GM23248 (cell line): ENCODE results near the gene TEAD2. TPM values are rescaled to one million over a fixed set of nuclear protein-coding genes. Genes with fewer than 3 reads are reported as not detected.

Source experiments
- DNase-seq: peaks from one replicate; pipeline ENCODE4 v3.0.0-alpha.2; 2015
- H2AFZ ChIP-seq: fragments of 200-600 bp; sonication (generic); 2 replicates; pipeline ENCODE4 v1.6.1; 2016; ENCODE audit warnings: antibody characterized with exemption
- H3F3A ChIP-seq: fragments of 200-600 bp; sonication (generic); 2 replicates; pipeline ENCODE4 v1.6.1; 2016; ENCODE audit warnings: mild to moderate bottlenecking, antibody characterized with exemption, mixed run types; ENCODE audit not compliant: insufficient read depth
- H3K27ac ChIP-seq: fragments of 200-600 bp; sonication (generic); 2 replicates; pipeline ENCODE4 v1.5.1; 2016; ENCODE audit warnings: mild to moderate bottlenecking
- H3K27me3 ChIP-seq: fragments of 200-600 bp; sonication (generic); replicated peaks from 2 replicates; pipeline ENCODE4 v1.6.1; 2016; ENCODE audit warnings: mild to moderate bottlenecking; ENCODE audit not compliant: insufficient read depth
- H3K36me3 ChIP-seq: fragments of 200-600 bp; sonication (generic); 2 replicates; pipeline ENCODE4 v1.6.1; 2016; ENCODE audit warnings: low read depth, mild to moderate bottlenecking
- H3K4me1 ChIP-seq: fragments of 200-600 bp; sonication (generic); 2 replicates; pipeline ENCODE4 v1.6.1; 2016; ENCODE audit warnings: mild to moderate bottlenecking; ENCODE audit not compliant: insufficient read depth
- H3K4me2 ChIP-seq: fragments of 200-600 bp; sonication (generic); one replicate; pipeline ENCODE4 v1.6.1; 2016; ENCODE audit warnings: mild to moderate bottlenecking; ENCODE audit not compliant: unreplicated experiment
- H3K4me3 ChIP-seq: fragments of 200-600 bp; sonication (generic); 2 replicates; pipeline ENCODE4 v1.5.1; 2016; ENCODE audit warnings: mild to moderate bottlenecking
- H3K79me2 ChIP-seq: fragments of 200-600 bp; sonication (generic); 2 replicates; pipeline ENCODE4 v1.6.1; 2016; ENCODE audit warnings: mild to moderate bottlenecking; ENCODE audit not compliant: insufficient read depth
- H3K9ac ChIP-seq: fragments of 200-600 bp; sonication (generic); 2 replicates; pipeline ENCODE4 v1.6.1; 2016; ENCODE audit warnings: mild to moderate bottlenecking
- H3K9me2 ChIP-seq: fragments of 200-600 bp; sonication (generic); 2 replicates; pipeline ENCODE4 v1.6.1; 2016; ENCODE audit warnings: mixed run types, mild to moderate bottlenecking, moderate library complexity; ENCODE audit not compliant: insufficient read depth
- H3K9me3 ChIP-seq: fragments of 200-600 bp; sonication (generic); one replicate; pipeline ENCODE4 v1.6.1; 2017; ENCODE audit warnings: low read depth
- H4K20me1 ChIP-seq: fragments of 200-600 bp; sonication (generic); 2 replicates; pipeline ENCODE4 v1.6.0; 2016; ENCODE audit not compliant: insufficient read depth
- EZH2 ChIP-seq: fragments of 200-600 bp; sonication (generic); IDR thresholded peaks from 2 replicates; pipeline ENCODE4 v1.6.1; 2018; ENCODE audit warnings: antibody characterized with exemption, mild to moderate bottlenecking; ENCODE audit not compliant: insufficient read depth, poor library complexity, severe bottlenecking
- EZH2phosphoT487 ChIP-seq: fragments of 200-600 bp; sonication (generic); IDR thresholded peaks from 2 replicates; pipeline ENCODE4 v1.6.1; 2018; ENCODE audit warnings: antibody characterized with exemption, moderate library complexity, mild to moderate bottlenecking, low read depth; ENCODE audit not compliant: insufficient read depth
- WGBS, 2 experiments: methylation state at CpG; one replicate each; pipeline ENCODE4 v1.1.6; 2015 to 2017; ENCODE audit warnings: low lambda C conversion rate in 2 of 2, low coverage in 1 of 2; ENCODE audit errors: missing lambda C conversion rate in 2 of 2; 5-methylcytosine and 5-hydroxymethylcytosine counted together
- in situ Hi-C: fragments of 300-500 bp; cut with MboI; formaldehyde crosslinking; loops from 2 replicates; pipeline ENCODE4 v1.15.0; 2020
- polyA plus RNA-seq: library from polyadenylated mRNA; unstranded; fragments of >200 nt; fragmentation: Nextera tagmentation; extraction: Ambion mirVana; gene quantifications from 2 replicates; pipeline ENCODE4 v1.2.1, GENCODE V29; 2016
- total RNA-seq: library from RNA; depleted of rRNA; stranded (reverse); fragments of >200 nt; shearing (Covaris generic); gene quantifications from 2 replicates; pipeline ENCODE4 v1.2.3, GENCODE V29; 2014

TEAD2 gene
- total and polyA plus RNA-seq, 2 experiments from 2014 or later, result 7.8 to 18.7 TPM

GRCh38 chr19:49338691-49339300, 23.4 kb downstream of the TEAD2 start:
- Histone ChIP-seq H3K27ac (no peak overlapping the region), H3K4me2 (no peak overlapping the region), H3F3A (no peaks in the 10 kb centered on the region), H3K4me3 (peak overlapping the region; percentile 59; the same call in 1 of the 2 replicates), H3K36me3 (no peaks in the 10 kb centered on the region), H2AFZ (peak overlapping the region; percentile 74), H3K9me2 (no peaks in the 10 kb centered on the region), H3K9me3 (no peaks in the 10 kb centered on the region), H3K4me1 (no peaks in the 10 kb centered on the region), H3K9ac (no peak overlapping the region), H3K27me3 (no peaks in the 10 kb centered on the region), H3K79me2 (no peaks in the 10 kb centered on the region), H4K20me1 (no peaks in the 10 kb centered on the region)
- in situ Hi-C loops, result no loop called here
- 14 to 17% methylated on average over 21 to 30 of the region's 30 CpGs for WGBS, 2 experiments
- peak; percentile 55 for DNase-seq
- TF ChIP-seq EZH2 (no peak), EZH2phosphoT487 (no peak)

DNA sequence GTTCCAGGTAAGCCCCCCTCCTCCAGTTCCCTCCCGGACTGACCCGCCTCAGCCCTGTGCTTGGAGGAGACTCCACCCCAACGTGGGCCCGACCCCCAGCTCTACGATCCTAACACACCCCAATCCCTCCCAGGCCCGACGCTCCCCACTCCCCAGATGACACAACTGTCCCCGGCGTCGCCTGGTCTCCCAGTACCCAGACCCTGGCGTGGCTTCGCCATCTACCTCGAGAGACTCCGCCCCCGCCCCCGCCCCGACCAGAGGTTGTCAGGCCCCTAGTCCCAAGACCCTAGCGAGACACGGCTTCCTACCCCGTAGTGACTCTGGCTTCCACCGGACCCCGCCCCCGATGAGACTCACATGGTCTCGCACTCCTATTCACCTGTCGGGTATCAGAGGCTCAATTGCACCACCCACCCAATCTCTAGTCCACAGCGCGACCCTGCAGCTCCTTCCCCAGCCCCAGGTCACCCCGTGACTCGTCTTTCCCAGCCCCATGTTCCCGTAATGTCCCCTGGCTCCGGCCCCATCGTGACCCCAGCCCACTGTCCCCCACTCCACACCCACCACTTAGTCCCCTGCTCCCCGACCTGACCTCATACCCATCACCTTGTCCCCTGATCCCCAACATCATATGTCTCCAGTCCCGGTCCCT, 24.1 kb downstream of the TEAD2 start:
- Histone ChIP-seq H3K36me3 (no peaks in the 10 kb centered on the region), H3K4me1 (no peaks in the 10 kb centered on the region), H3K9me2 (no peaks in the 10 kb centered on the region), H3K4me2 (no peak overlapping the region), H4K20me1 (no peaks in the 10 kb centered on the region), H3K4me3 (no peak overlapping the region), H3K79me2 (no peaks in the 10 kb centered on the region), H3K9ac (no peak overlapping the region), H2AFZ (no peak overlapping the region), H3K27ac (no peak overlapping the region), H3K9me3 (no peaks in the 10 kb centered on the region), H3K27me3 (no peaks in the 10 kb centered on the region), H3F3A (no peaks in the 10 kb centered on the region)
- no peak for TF ChIP-seq EZH2
- TF ChIP-seq EZH2phosphoT487, result no peak
- 32 to 35% methylated on average over 13 to 34 of the region's 34 CpGs for WGBS, 2 experiments
- in situ Hi-C loops, result no loop called here
- DNase-seq, result no peak

DNA sequence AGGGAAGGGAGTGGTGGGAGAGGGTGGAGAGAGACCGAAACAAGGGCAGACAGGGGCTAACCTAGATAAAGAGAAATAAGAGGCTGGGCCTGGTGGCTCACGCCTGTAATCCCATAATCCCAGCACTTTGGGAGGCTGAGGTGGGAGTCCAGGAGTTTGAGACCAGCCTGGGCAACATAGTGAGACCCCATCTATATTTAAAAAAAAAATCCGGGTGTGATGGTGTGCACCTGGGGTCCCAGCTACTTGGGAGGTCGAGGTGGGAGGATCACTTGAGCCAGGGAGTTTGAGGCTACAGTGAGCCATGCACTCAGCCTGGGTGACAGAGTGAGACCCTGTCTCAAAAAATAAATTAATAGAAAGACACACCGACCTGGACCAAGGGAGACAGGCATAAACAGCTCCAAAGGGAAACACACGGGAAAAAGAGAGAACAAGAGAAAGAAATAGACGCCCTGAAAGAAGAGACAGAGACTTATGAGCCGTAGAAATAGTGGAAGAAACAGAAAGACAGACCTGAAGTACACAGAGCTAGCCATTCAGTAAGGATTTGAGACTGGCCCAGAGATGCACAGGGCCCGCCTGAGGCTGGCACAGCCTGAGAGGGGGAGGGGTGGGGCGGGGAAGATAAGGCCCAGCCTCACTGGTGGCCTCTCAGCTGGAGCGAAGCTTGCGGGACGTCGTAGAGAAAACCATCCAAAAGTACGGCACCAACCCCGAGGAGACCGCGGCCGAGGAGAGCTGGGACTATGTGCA, 24.8 kb downstream of the TEAD2 start:
- no peaks in the 10 kb centered on the region for H3K79me2 ChIP-seq
- no peak overlapping the region for H3K27ac ChIP-seq
- H2AFZ ChIP-seq, result no peak overlapping the region
- no peaks in the 10 kb centered on the region for H3K9me2 ChIP-seq
- H3F3A ChIP-seq, result no peaks in the 10 kb centered on the region
- H3K36me3 ChIP-seq, result no peaks in the 10 kb centered on the region
- no peaks in the 10 kb centered on the region for H3K9me3 ChIP-seq
- no peak overlapping the region for H3K9ac ChIP-seq
- no peak overlapping the region for H3K4me2 ChIP-seq
- TF ChIP-seq EZH2, result no peak
- no peak for TF ChIP-seq EZH2phosphoT487
- H3K4me3 ChIP-seq, result no peak overlapping the region
- 87 to 94% methylated on average over 14 to 19 of the region's 19 CpGs for WGBS, 2 experiments
- DNase-seq, result no peak
- no peaks in the 10 kb centered on the region for H3K4me1 ChIP-seq
- no peaks in the 10 kb centered on the region for H4K20me1 ChIP-seq
- in situ Hi-C loops, result no loop called here
- H3K27me3 ChIP-seq, result no peaks in the 10 kb centered on the region

DNA sequence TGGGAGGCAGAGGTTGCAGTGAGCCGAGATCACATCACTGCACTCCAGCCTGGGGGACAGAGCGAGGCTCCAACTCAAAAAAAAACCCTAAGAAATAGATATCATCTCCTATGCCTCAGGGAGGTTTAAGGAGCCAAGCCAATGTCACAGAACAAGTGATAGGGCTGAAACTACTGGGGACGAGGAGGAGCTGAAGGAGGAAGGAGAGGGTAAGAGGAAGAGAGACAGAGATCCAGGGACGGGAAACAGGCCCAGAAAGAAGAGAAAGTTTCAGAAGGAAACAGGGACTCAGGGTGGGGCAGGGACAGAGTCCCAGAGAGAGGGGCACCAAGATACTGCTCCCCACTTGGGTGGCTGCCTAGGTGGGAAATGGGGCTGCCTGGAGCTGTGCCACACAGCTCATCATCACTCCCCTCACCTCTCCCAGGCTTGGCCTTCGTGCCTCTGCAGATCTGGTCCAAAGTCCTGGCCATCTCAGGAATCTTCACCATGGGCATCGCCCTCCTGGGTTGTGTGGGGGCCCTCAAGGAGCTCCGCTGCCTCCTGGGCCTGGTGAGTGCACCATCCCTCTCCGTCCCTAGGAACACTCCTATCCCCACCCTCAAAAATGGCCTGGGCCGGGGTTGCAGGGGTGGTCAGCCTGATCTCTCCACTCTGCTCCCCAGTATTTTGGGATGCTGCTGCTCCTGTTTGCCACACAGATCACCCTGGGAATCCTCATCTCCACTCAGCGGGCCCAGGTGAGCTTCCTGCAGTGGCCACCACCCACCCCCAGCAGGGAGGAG, 25.5 kb downstream of the TEAD2 start:
- TF ChIP-seq EZH2, result no peak
- no peak for TF ChIP-seq EZH2phosphoT487
- H4K20me1 ChIP-seq, result no peaks in the 10 kb centered on the region
- H3K9ac ChIP-seq, result no peak overlapping the region
- WGBS, 2 experiments, result 88 to 89% methylated on average over 8 to 10 of the region's 10 CpGs
- no peak overlapping the region for H3K4me3 ChIP-seq
- H3K9me2 ChIP-seq, result no peaks in the 10 kb centered on the region
- no peak for DNase-seq
- H3F3A ChIP-seq, result no peaks in the 10 kb centered on the region
- H2AFZ ChIP-seq, result no peak overlapping the region
- in situ Hi-C loops, result no loop called here
- H3K79me2 ChIP-seq, result no peaks in the 10 kb centered on the region
- no peaks in the 10 kb centered on the region for H3K36me3 ChIP-seq
- H3K4me2 ChIP-seq, result no peak overlapping the region
- H3K27me3 ChIP-seq, result no peaks in the 10 kb centered on the region
- no peaks in the 10 kb centered on the region for H3K9me3 ChIP-seq
- no peak overlapping the region for H3K27ac ChIP-seq
- H3K4me1 ChIP-seq, result no peaks in the 10 kb centered on the region
